Lung (tissue), 12 donors: ENCODE results near the gene ZNF202. TPM values are rescaled to one million over a fixed set of nuclear protein-coding genes. Genes with fewer than 3 reads are reported as not detected.
A peak's percentile ranks its signal among the peaks of the same experiment; 100 is the strongest.

Experiments
- ATAC-seq: fragments of 200-7000 bp; cut with Tn5 transposase; one replicate; pipeline ENCODE4 v1.9.1; 2020; ENCODE audit warnings: moderate number of reproducible peaks; ENCODE audit not compliant: insufficient read depth, low FRiP score
- DNase-seq, 3 donors: peaks; one replicate each; pipeline ENCODE4 v3.0.0-alpha.2; 2013 to 2017
- H3K27ac ChIP-seq, 2 donors: one replicate each; pipeline ENCODE4 v1.5.1; 2013; ENCODE audit warnings: mild to moderate bottlenecking in 2 of 2, moderate library complexity in 2 of 2, control low read depth in 1 of 2, inconsistent platforms in 1 of 2, low read depth in 1 of 2, low read length in 1 of 2
- H3K27me3 ChIP-seq, 3 donors: one replicate each; pipeline ENCODE4 v1.5.1; 2013; ENCODE audit warnings: low read length in 2 of 3; ENCODE audit not compliant: control insufficient read depth in 3 of 3, insufficient read depth in 3 of 3
- H3K36me3 ChIP-seq, 4 donors: one replicate each; pipeline ENCODE4 v1.5.1; 2013; ENCODE audit warnings: low read length in 4 of 4, mild to moderate bottlenecking in 1 of 4, moderate library complexity in 1 of 4; ENCODE audit not compliant: control insufficient read depth in 4 of 4, insufficient read depth in 4 of 4
- H3K4me1 ChIP-seq, 5 donors: one replicate each; pipeline ENCODE4 v1.5.1; 2013; ENCODE audit warnings: low read length in 5 of 5, mild to moderate bottlenecking in 2 of 5, moderate library complexity in 1 of 5; ENCODE audit not compliant: control insufficient read depth in 5 of 5, insufficient read depth in 5 of 5
- H3K4me3 ChIP-seq: one replicate; pipeline ENCODE4 v1.5.1; 2013; ENCODE audit warnings: mild to moderate bottlenecking, control low read depth, moderate library complexity
- H3K9ac ChIP-seq, 2 donors: one replicate each; pipeline ENCODE4 v1.5.1; 2013; ENCODE audit warnings: low read length in 2 of 2, control low read depth in 1 of 2; ENCODE audit not compliant: insufficient read depth in 1 of 2
- H3K9me3 ChIP-seq, 4 donors: one replicate each; pipeline ENCODE4 v1.5.1; 2013; ENCODE audit warnings: low read length in 3 of 4, mild to moderate bottlenecking in 1 of 4, moderate library complexity in 1 of 4; ENCODE audit not compliant: control insufficient read depth in 4 of 4, insufficient read depth in 3 of 4
- CTCF ChIP-seq: IDR thresholded peaks from 2 replicates; pipeline ENCODE4 v1.5.1; 2012; ENCODE audit warnings: mild to moderate bottlenecking; ENCODE audit errors: control extremely low read depth, extremely low read depth
- WGBS, 2 donors: extraction: QIAGEN DNeasy Blood & Tissue Kit; methylation state at CpG; one replicate each; pipeline ENCODE4 v1.1.7; 2013; 5-methylcytosine and 5-hydroxymethylcytosine counted together
- polyA plus RNA-seq, 2 donors: library from polyadenylated mRNA; stranded (reverse); fragments of 200-250 nt; gene quantifications; one replicate each; pipeline ENCODE4 v1.2.1, GENCODE V29; 2013
- total RNA-seq, 2 donors: library from RNA; depleted of rRNA in 1 of 2; stranded (reverse); fragments of >200 nt in 1 of 2; gene quantifications; one replicate each; pipeline ENCODE4 v1.2.1, GENCODE V29; 2014 to 2021
- donor health status: control.
- donor health status: control.
- donor health status: Bipolar disorder and iron deficiency.
- donor health status: healthy.
- donor health status: DM: yes; HTN: yes; CAD: no.

Gene ZNF202
- total and polyA plus RNA-seq, 4 donors, result 6.7 to 10.8 (median 9.0) TPM

GRCh38 chr11:123707606-123708205, 33.8 kb downstream of the ZNF202 start:
- ATAC-seq, result peak; percentile 53
- Histone ChIP-seq H3K9me3 (no peaks in the 10 kb centered on the region), H3K4me3 (no peak overlapping the region), H3K4me1 (no peaks in the 10 kb centered on the region), H3K9ac (no peak overlapping the region), H3K27me3 (no peaks in the 10 kb centered on the region), H3K27ac (no peak overlapping the region), H3K36me3 (no peaks in the 10 kb centered on the region)
- DNase-seq, result peak; percentile 65 to 83 (median 78)
- 6 to 10% methylated on average over 8 of the region's 8 CpGs for WGBS, 2 donors
- TF ChIP-seq CTCF, result peak; percentile 41

GRCh38 chr11:123707206-123707605, 34.3 kb downstream of the ZNF202 start:
- no peaks in the 10 kb centered on the region for H3K9me3 ChIP-seq
- no peaks in the 10 kb centered on the region for H3K4me1 ChIP-seq
- TF ChIP-seq CTCF, result no peak
- DNase-seq, result no peak
- H3K27ac ChIP-seq, result no peak overlapping the region
- WGBS, 2 donors, result 86 to 94% methylated on average over 3 of the region's 3 CpGs
- no peaks in the 10 kb centered on the region for H3K36me3 ChIP-seq
- H3K9ac ChIP-seq, result no peak overlapping the region
- no peak overlapping the region for H3K4me3 ChIP-seq
- ATAC-seq, result no peak
- H3K27me3 ChIP-seq, result no peaks in the 10 kb centered on the region

GRCh38 chr11:123704341-123704740, 37.1 kb downstream of the ZNF202 start:
- Histone ChIP-seq H3K9me3 (no peaks in the 10 kb centered on the region), H3K27ac (no peak overlapping the region), H3K4me3 (no peak overlapping the region), H3K9ac (no peak overlapping the region), H3K36me3 (no peaks in the 10 kb centered on the region), H3K4me1 (no peaks in the 10 kb centered on the region), H3K27me3 (no peaks in the 10 kb centered on the region)
- ATAC-seq (no peak), DNase-seq (no peak)
- no peak for TF ChIP-seq CTCF
- WGBS, 2 donors, result 94 to 96% methylated on average over 3 of the region's 3 CpGs

GRCh38 chr11:123702696-123703095, 38.8 kb downstream of the ZNF202 start:
- H3K27ac ChIP-seq, result no peak overlapping the region
- no peak overlapping the region for H3K4me3 ChIP-seq
- no peaks in the 10 kb centered on the region for H3K36me3 ChIP-seq
- DNase-seq (no peak), ATAC-seq (no peak)
- no peaks in the 10 kb centered on the region for H3K27me3 ChIP-seq
- H3K9me3 ChIP-seq, result no peaks in the 10 kb centered on the region
- no peak overlapping the region for H3K9ac ChIP-seq
- H3K4me1 ChIP-seq, result no peaks in the 10 kb centered on the region
- TF ChIP-seq CTCF, result no peak
- WGBS, 2 donors, result 58 to 74% methylated on average over 2 of the region's 2 CpGs
